ENCODE results near the gene RPH3AL. TPM values are rescaled to one million over a fixed set of nuclear protein-coding genes. Genes with fewer than 3 reads are reported as not detected.

The RPH3AL gene
- total RNA-seq, 1 experiment from 2014 or later, result 28.8 TPM

- in situ Hi-C loops (cut with HindIII; ENCODE audit: low pct_unique_long_range_greater_than_20kb, low sequenced_read_pairs), result no loop called here
- no peak for DNase-seq (ENCODE audit: low read depth)
Measured at GRCh38 chr17:296379-296778, 56.2 kb downstream of the RPH3AL start.

GRCh38 chr17:292531-293382 is 59.9 kb downstream of the RPH3AL start:
- in situ Hi-C loops (cut with HindIII; ENCODE audit: low pct_unique_long_range_greater_than_20kb, low sequenced_read_pairs), result no loop called here
- DNase-seq (ENCODE audit: low read depth), result no peak

GRCh38 chr17:292016-292415 is 60.6 kb downstream of the RPH3AL start:
- in situ Hi-C loops (cut with HindIII; ENCODE audit: low pct_unique_long_range_greater_than_20kb, low sequenced_read_pairs), result no loop called here
- no peak for DNase-seq (ENCODE audit: low read depth)

- DNase-seq (ENCODE audit: low read depth), result no peak
- in situ Hi-C loops (cut with HindIII; ENCODE audit: low pct_unique_long_range_greater_than_20kb, low sequenced_read_pairs), result no loop called here
Measured at GRCh38 chr17:291587-291986, 61.0 kb downstream of the RPH3AL start.

GRCh38 chr17:290626-291025 is 62.0 kb downstream of the RPH3AL start:
- DNase-seq (ENCODE audit: low read depth), result no peak
- in situ Hi-C loops (cut with HindIII; ENCODE audit: low pct_unique_long_range_greater_than_20kb, low sequenced_read_pairs), result no loop called here

- in situ Hi-C loops (cut with HindIII; ENCODE audit: low pct_unique_long_range_greater_than_20kb, low sequenced_read_pairs), result no loop called here
- DNase-seq (ENCODE audit: low read depth), result no peak
Measured at GRCh38 chr17:290121-290521, 62.5 kb downstream of the RPH3AL start.

GRCh38 chr17:289409-289808 is 63.2 kb downstream of the RPH3AL start:
- in situ Hi-C loops (cut with HindIII; ENCODE audit: low pct_unique_long_range_greater_than_20kb, low sequenced_read_pairs), result no loop called here
- DNase-seq (ENCODE audit: low read depth), result no peak

- DNase-seq (ENCODE audit: low read depth), result no peak
- in situ Hi-C loops (cut with HindIII; ENCODE audit: low pct_unique_long_range_greater_than_20kb, low sequenced_read_pairs), result no loop called here
Measured at GRCh38 chr17:288802-289356, 63.7 kb downstream of the RPH3AL start.

- in situ Hi-C loops (cut with HindIII; ENCODE audit: low pct_unique_long_range_greater_than_20kb, low sequenced_read_pairs), result no loop called here
- no peak for DNase-seq (ENCODE audit: low read depth)
Measured at GRCh38 chr17:286571-286970, 66.0 kb downstream of the RPH3AL start.

- in situ Hi-C loops (cut with HindIII; ENCODE audit: low pct_unique_long_range_greater_than_20kb, low sequenced_read_pairs), result no loop called here
- no peak for DNase-seq (ENCODE audit: low read depth)
Measured at GRCh38 chr17:285751-286422, 66.7 kb downstream of the RPH3AL start.

- DNase-seq (ENCODE audit: low read depth), result no peak
- in situ Hi-C loops (cut with HindIII; ENCODE audit: low pct_unique_long_range_greater_than_20kb, low sequenced_read_pairs), result no loop called here
Measured at GRCh38 chr17:284676-285355, 67.8 kb downstream of the RPH3AL start.

- no peak for DNase-seq (ENCODE audit: low read depth)
- in situ Hi-C loops (cut with HindIII; ENCODE audit: low pct_unique_long_range_greater_than_20kb, low sequenced_read_pairs), result no loop called here
Measured at GRCh38 chr17:283911-284675, 68.5 kb downstream of the RPH3AL start.

- DNase-seq (ENCODE audit: low read depth), result no peak
- in situ Hi-C loops (cut with HindIII; ENCODE audit: low pct_unique_long_range_greater_than_20kb, low sequenced_read_pairs), result no loop called here
Measured at GRCh38 chr17:282912-283882, 69.4 kb downstream of the RPH3AL start.

- in situ Hi-C loops (cut with HindIII; ENCODE audit: low pct_unique_long_range_greater_than_20kb, low sequenced_read_pairs), result no loop called here
- no peak for DNase-seq (ENCODE audit: low read depth)
Measured at GRCh38 chr17:282000-282911, 70.4 kb downstream of the RPH3AL start.

GRCh38 chr17:281365-281999 is 71.1 kb downstream of the RPH3AL start:
- in situ Hi-C loops (cut with HindIII; ENCODE audit: low pct_unique_long_range_greater_than_20kb, low sequenced_read_pairs), result no loop called here
- no peak for DNase-seq (ENCODE audit: low read depth)

- in situ Hi-C loops (cut with HindIII; ENCODE audit: low pct_unique_long_range_greater_than_20kb, low sequenced_read_pairs), result no loop called here
Measured at GRCh38 chr17:280901-281300, 71.7 kb downstream of the RPH3AL start.

More at GRCh38 chr17:280901-281300, 71.7 kb downstream of the RPH3AL start:
- no peak for DNase-seq (ENCODE audit: low read depth)

Measured in Caki2 (cell line).